WTC11 (cell line): ENCODE measurements around the gene FMNL2. TPM values are rescaled to one million over a fixed set of nuclear protein-coding genes. Genes with fewer than 3 reads are reported as not detected.

ENCODE experiments used
- ATAC-seq: fragments of 200-7000 bp; cut with Tn5 transposase; 2 replicates; pipeline ENCODE4 v1.10.0; 2021; ENCODE audit warnings: mild to moderate bottlenecking, moderate library complexity
- CTCF ChIA-PET: fragments of 300-600 bp; sonication (Branson Sonifier 250); formaldehyde crosslinking; loops from one replicate; lab custom pipeline; 2021; ENCODE audit warnings: antibody characterized with exemption; lab: Charles Lee
- POLR2A ChIA-PET: fragments of 350-600 bp; sonication (Branson Sonifier 250); formaldehyde crosslinking; loops from one replicate; lab custom pipeline; 2021; ENCODE audit warnings: antibody characterized with exemption; lab: Charles Lee
- DNase-seq: peaks from one replicate; pipeline ENCODE4 v3.0.0; 2021; ENCODE audit warnings: low spot score
- H3K27ac Mint-ChIP-seq: 2 replicates; pipeline ENCODE4 v1.8.0; 2021; ENCODE audit warnings: mixed read lengths
- H3K27me3 Mint-ChIP-seq: 2 replicates; pipeline ENCODE4 v1.8.0; 2021; ENCODE audit warnings: low read depth, mild to moderate bottlenecking, moderate library complexity, mixed read lengths
- H3K36me3 Mint-ChIP-seq: 2 replicates; pipeline ENCODE4 v1.8.0; 2021; ENCODE audit warnings: mixed read lengths
- H3K4me1 Mint-ChIP-seq: 2 replicates; pipeline ENCODE4 v1.8.0; 2022; ENCODE audit warnings: mixed read lengths
- H3K4me3 Mint-ChIP-seq: 2 replicates; pipeline ENCODE4 v1.8.0; 2021; ENCODE audit warnings: mild to moderate bottlenecking, moderate library complexity, mixed read lengths
- H3K9me3 Mint-ChIP-seq: 2 replicates; pipeline ENCODE4 v1.8.0; 2021; ENCODE audit warnings: mixed read lengths
- ATF1 ChIP-seq: sonication (generic); formaldehyde crosslinking; IDR thresholded peaks from 2 replicates; pipeline ENCODE4 v1.8.1; 2023; ENCODE audit warnings: mild to moderate bottlenecking, moderate library complexity, missing genetic modification reagents
- ATF2 ChIP-seq: sonication (generic); formaldehyde crosslinking; IDR thresholded peaks from 2 replicates; pipeline ENCODE4 v1.8.1; 2022; ENCODE audit warnings: low read depth, missing genetic modification reagents, borderline replicate concordance
- ATF3 ChIP-seq: sonication (generic); formaldehyde crosslinking; conservative IDR thresholded peaks from 2 replicates; pipeline ENCODE4 v1.8.1; 2022; ENCODE audit warnings: mild to moderate bottlenecking, missing genetic modification reagents
- ATF6 ChIP-seq: sonication (generic); formaldehyde crosslinking; IDR thresholded peaks from 2 replicates; pipeline ENCODE4 v1.8.1; 2023; ENCODE audit warnings: mild to moderate bottlenecking, missing genetic modification reagents
- E2F1 ChIP-seq: sonication (generic); formaldehyde crosslinking; IDR thresholded peaks from 2 replicates; pipeline ENCODE4 v1.8.0; 2022; ENCODE audit warnings: mild to moderate bottlenecking, missing genetic modification reagents
- ELF4 ChIP-seq: sonication (generic); formaldehyde crosslinking; IDR thresholded peaks from 2 replicates; pipeline ENCODE4 v1.8.1; 2022; ENCODE audit warnings: low read depth, mild to moderate bottlenecking, moderate library complexity, missing genetic modification reagents
- FOXK1 ChIP-seq: sonication (generic); formaldehyde crosslinking; IDR thresholded peaks from 2 replicates; pipeline ENCODE4 v1.8.0; 2022; ENCODE audit warnings: mild to moderate bottlenecking, moderate library complexity, missing genetic modification reagents
- HMGXB4 ChIP-seq: sonication (generic); formaldehyde crosslinking; IDR thresholded peaks from 2 replicates; pipeline ENCODE4 v1.8.1; 2023; ENCODE audit warnings: mild to moderate bottlenecking, moderate library complexity, missing genetic modification reagents
- JAZF1 ChIP-seq: fragments of 250-450 bp; sonication (Bioruptor Pico); IDR thresholded peaks from 2 replicates; pipeline ENCODE4 v1.9.0; 2021; ENCODE audit warnings: moderate library complexity, mild to moderate bottlenecking, inconsistent platforms
- KAT7 ChIP-seq: sonication (generic); formaldehyde crosslinking; IDR thresholded peaks from 2 replicates; pipeline ENCODE4 v1.8.1; 2023; ENCODE audit warnings: missing genetic modification reagents, mild to moderate bottlenecking, borderline replicate concordance
- MAX ChIP-seq: sonication (generic); formaldehyde crosslinking; IDR thresholded peaks from 2 replicates; pipeline ENCODE4 v1.8.0; 2022; ENCODE audit warnings: mild to moderate bottlenecking, missing genetic modification reagents
- NFE2L1 ChIP-seq: sonication (generic); formaldehyde crosslinking; IDR thresholded peaks from 2 replicates; pipeline ENCODE4 v1.8.1; 2023; ENCODE audit warnings: missing genetic modification reagents
- NR1H2 ChIP-seq: sonication (generic); formaldehyde crosslinking; IDR thresholded peaks from 2 replicates; pipeline ENCODE4 v1.9.0; 2021; ENCODE audit warnings: mild to moderate bottlenecking, moderate library complexity, missing genetic modification reagents
- NR2C2 ChIP-seq: sonication (generic); formaldehyde crosslinking; IDR thresholded peaks from 2 replicates; pipeline ENCODE4 v1.8.0; 2022; ENCODE audit warnings: mild to moderate bottlenecking, missing genetic modification reagents
- USF2 ChIP-seq: sonication (generic); formaldehyde crosslinking; IDR thresholded peaks from 2 replicates; pipeline ENCODE4 v1.8.1; 2023; ENCODE audit warnings: mild to moderate bottlenecking, missing genetic modification reagents, moderate library complexity
- ZMAT4 ChIP-seq: fragments of 250-450 bp; sonication (Bioruptor Pico); IDR thresholded peaks from 2 replicates; pipeline ENCODE4 v1.9.0; 2021; ENCODE audit warnings: mild to moderate bottlenecking
- ZNF121 ChIP-seq: sonication (generic); formaldehyde crosslinking; IDR thresholded peaks from 2 replicates; pipeline ENCODE4 v1.8.0; 2023; ENCODE audit warnings: missing genetic modification reagents
- ZNF219 ChIP-seq: sonication (generic); formaldehyde crosslinking; IDR thresholded peaks from 2 replicates; pipeline ENCODE4 v1.8.0; 2023; ENCODE audit warnings: missing genetic modification reagents, mild to moderate bottlenecking, borderline replicate concordance
- ZNF317 ChIP-seq: sonication (generic); formaldehyde crosslinking; IDR thresholded peaks from 2 replicates; pipeline ENCODE4 v1.8.1; 2023; ENCODE audit warnings: low read depth, mild to moderate bottlenecking, moderate library complexity, missing genetic modification reagents, borderline replicate concordance
- ZNF425 ChIP-seq: fragments of 250-450 bp; sonication (Bioruptor Pico); conservative IDR thresholded peaks from 2 replicates; pipeline ENCODE4 v1.9.0; 2021; ENCODE audit warnings: mild to moderate bottlenecking
- ZSCAN18 ChIP-seq: fragments of 250-450 bp; sonication (Bioruptor Pico); IDR thresholded peaks from 2 replicates; pipeline ENCODE4 v2.1.2; 2022; ENCODE audit warnings: mild to moderate bottlenecking, moderate library complexity
- total RNA-seq: library from RNA; stranded (reverse); gene quantifications from 3 replicates; pipeline ENCODE4 v1.2.3, GENCODE V29; 2021

The FMNL2 gene
- total RNA-seq, 1 experiment from 2014 or later: 43.0 TPM

GRCh38 chr2:152674334-152674733 is 339.4 kb downstream of the FMNL2 start:
- POLR2A ChIA-PET: no interaction called here

GRCh38 chr2:152676461-152676860 is 341.5 kb downstream of the FMNL2 start:
- H3K27ac Mint-ChIP-seq: no peak overlapping the region
- peaks cover 79% of the 10 kb centered on the region for H3K36me3 Mint-ChIP-seq
- ChIA-PET POLR2A (no interaction called here), CTCF (no interaction called here)
- ATAC-seq (no peak), DNase-seq (no peak)
- H3K4me1 Mint-ChIP-seq: no peaks in the 10 kb centered on the region
- no peaks in the 10 kb centered on the region for H3K27me3 Mint-ChIP-seq
- H3K9me3 Mint-ChIP-seq: no peaks in the 10 kb centered on the region
- TF ChIP-seq ZNF219: no peak
- no peak for TF ChIP-seq JAZF1 (CRISPR knock-in tag)
- TF ChIP-seq ZNF317 (CRISPR knock-in tag): no peak
- no peak for TF ChIP-seq E2F1 (CRISPR knock-in tag)
- no peak for TF ChIP-seq FOXK1
- TF ChIP-seq NR1H2: no peak
- no peak for TF ChIP-seq MAX (CRISPR knock-in tag)
- no peak for TF ChIP-seq KAT7 (CRISPR knock-in tag)
- no peak for TF ChIP-seq NFE2L1 (CRISPR knock-in tag)
- TF ChIP-seq HMGXB4 (CRISPR knock-in tag): no peak
- TF ChIP-seq ATF2: no peak
- H3K4me3 Mint-ChIP-seq: no peak overlapping the region

More at GRCh38 chr2:152674334-152674733, 339.4 kb downstream of the FMNL2 start:
- CTCF ChIA-PET: no interaction called here
- no peaks in the 10 kb centered on the region for H3K27me3 Mint-ChIP-seq
- no peak for TF ChIP-seq ZNF425 (CRISPR knock-in tag)
- TF ChIP-seq USF2 (CRISPR knock-in tag): no peak
- TF ChIP-seq, all 79 proteins: peak for 0
- H3K36me3 Mint-ChIP-seq: peaks cover 75% of the 10 kb centered on the region
- no peak for ATAC-seq
- no peaks in the 10 kb centered on the region for H3K4me1 Mint-ChIP-seq
- no peak overlapping the region for H3K27ac Mint-ChIP-seq
- DNase-seq: no peak
- H3K4me3 Mint-ChIP-seq: no peak overlapping the region
- H3K9me3 Mint-ChIP-seq: no peaks in the 10 kb centered on the region

- no peak overlapping the region for H3K4me3 Mint-ChIP-seq
- H3K36me3 Mint-ChIP-seq: peaks cover 80% of the 10 kb centered on the region
- H3K27ac Mint-ChIP-seq: no peak overlapping the region
- POLR2A ChIA-PET: no interaction called here
- H3K27me3 Mint-ChIP-seq: no peaks in the 10 kb centered on the region
- no peak for ATAC-seq
- DNase-seq: no peak
- peaks cover 11% of the 10 kb centered on the region for H3K9me3 Mint-ChIP-seq
- CTCF ChIA-PET: no interaction called here
- H3K4me1 Mint-ChIP-seq: no peaks in the 10 kb centered on the region
- TF ChIP-seq NR2C2 (CRISPR knock-in tag) (no peak), ZNF317 (CRISPR knock-in tag) (no peak), ZNF121 (CRISPR knock-in tag) (no peak), ATF6 (CRISPR knock-in tag) (no peak), ZMAT4 (no peak), ZSCAN18 (CRISPR knock-in tag) (no peak), ELF4 (CRISPR knock-in tag) (no peak), ATF1 (CRISPR knock-in tag) (no peak), ATF3 (CRISPR knock-in tag) (no peak)
Observed at GRCh38 chr2:152678808-152679207, 343.8 kb downstream of the FMNL2 start.
